ENCODE results near the gene ETV6. TPM values are rescaled to one million over a fixed set of nuclear protein-coding genes. Genes with fewer than 3 reads are reported as not detected.
A peak's percentile ranks its signal among the peaks of the same experiment; 100 is the strongest.

The ETV6 gene
- total RNA-seq, 1 donor from 2014 or later: 16.1 TPM

GRCh38 chr12:11821386-11822080, 172.1 kb downstream of the ETV6 start:
- DNase-seq (no peak), ATAC-seq (ENCODE audit: poor library complexity) (no peak)
- intact Hi-C loops (cut with DNase I): no loop called here

- intact Hi-C loops (cut with DNase I): no loop called here
- DNase-seq (no peak), ATAC-seq (ENCODE audit: poor library complexity) (no peak)
Measured at GRCh38 chr12:11822081-11822834, 172.8 kb downstream of the ETV6 start.

- intact Hi-C loops (cut with DNase I): no loop called here
- DNase-seq: no peak
- ATAC-seq (ENCODE audit: poor library complexity): no peak
Measured at GRCh38 chr12:11823043-11823442, 173.6 kb downstream of the ETV6 start.

- intact Hi-C loops (cut with DNase I): no loop called here
- ATAC-seq (ENCODE audit: poor library complexity): no peak
Measured at GRCh38 chr12:11823593-11823992, 174.1 kb downstream of the ETV6 start.

GRCh38 chr12:11824069-11824468, 174.6 kb downstream of the ETV6 start:
- DNase-seq (no peak), ATAC-seq (ENCODE audit: poor library complexity) (no peak)
- intact Hi-C loops (cut with DNase I): no loop called here

More at GRCh38 chr12:11823593-11823992, 174.1 kb downstream of the ETV6 start:
- no peak for DNase-seq

- intact Hi-C loops (cut with DNase I): no loop called here
- DNase-seq (no peak), ATAC-seq (ENCODE audit: poor library complexity) (no peak)
Measured at GRCh38 chr12:11824736-11825135, 175.3 kb downstream of the ETV6 start.

- intact Hi-C loops (cut with DNase I): no loop called here
- DNase-seq: no peak
- ATAC-seq (ENCODE audit: poor library complexity): no peak
Measured at GRCh38 chr12:11825278-11825677, 175.8 kb downstream of the ETV6 start.

GRCh38 chr12:11826574-11826973, 177.1 kb downstream of the ETV6 start:
- intact Hi-C loops (cut with DNase I): no loop called here
- no peak for ATAC-seq (ENCODE audit: poor library complexity)
- DNase-seq: no peak

GRCh38 chr12:11827091-11828061, 177.9 kb downstream of the ETV6 start:
- DNase-seq (peak; percentile 52), ATAC-seq (ENCODE audit: poor library complexity) (peak; percentile 15)
- intact Hi-C loops (cut with DNase I): no loop called here

GRCh38 chr12:11829764-11830194, 180.3 kb downstream of the ETV6 start:
- DNase-seq (no peak), ATAC-seq (ENCODE audit: poor library complexity) (peak; percentile 79)
- intact Hi-C loops (cut with DNase I): no loop called here

- DNase-seq (no peak), ATAC-seq (ENCODE audit: poor library complexity) (peak; percentile 66)
- intact Hi-C loops (cut with DNase I): no loop called here
Measured at GRCh38 chr12:11830307-11830801, 180.9 kb downstream of the ETV6 start.

GRCh38 chr12:11832093-11832492, 182.6 kb downstream of the ETV6 start:
- no peak for ATAC-seq (ENCODE audit: poor library complexity)
- intact Hi-C loops (cut with DNase I): no loop called here

GRCh38 chr12:11833174-11833895, 183.9 kb downstream of the ETV6 start:
- ATAC-seq (ENCODE audit: poor library complexity): no peak
- intact Hi-C loops (cut with DNase I): no loop called here
- DNase-seq: no peak

More at GRCh38 chr12:11832093-11832492, 182.6 kb downstream of the ETV6 start:
- DNase-seq: no peak

- no peak for ATAC-seq (ENCODE audit: poor library complexity)
- intact Hi-C loops (cut with DNase I): no loop called here
- DNase-seq: no peak
Measured at GRCh38 chr12:11834104-11834812, 184.8 kb downstream of the ETV6 start.

- ATAC-seq (ENCODE audit: poor library complexity): no peak
- intact Hi-C loops (cut with DNase I): no loop called here
- DNase-seq: no peak
Measured at GRCh38 chr12:11834931-11835330, 185.5 kb downstream of the ETV6 start.

- ATAC-seq (ENCODE audit: poor library complexity) (peak; percentile 24), DNase-seq (peak; percentile 46)
- intact Hi-C loops (cut with DNase I): no loop called here
Measured at GRCh38 chr12:11836282-11837151, 187.0 kb downstream of the ETV6 start.
